Hepatocyte (in vitro differentiated cells): ENCODE measurements around the gene GULP1.

Source experiments
- CTCF ChIP-seq: fragments of 200-600 bp; sonication (generic); IDR thresholded peaks from 2 replicates; pipeline ENCODE4 v1.5.1; 2016; ENCODE audit warnings: antibody characterized with exemption, mild to moderate bottlenecking; ENCODE audit not compliant: poor library complexity
- EZH2 ChIP-seq: fragments of 200-600 bp; sonication (generic); IDR thresholded peaks from 2 replicates; pipeline ENCODE4 v1.6.1; 2016; ENCODE audit warnings: antibody characterized with exemption, mild to moderate bottlenecking, borderline replicate concordance
- EZH2phosphoT487 ChIP-seq: fragments of 200-600 bp; sonication (generic); IDR thresholded peaks from one replicate; pipeline ENCODE4 v1.6.1; 2018; ENCODE audit warnings: antibody characterized with exemption, mild to moderate bottlenecking, low read depth, moderate library complexity; ENCODE audit not compliant: unreplicated experiment, severe bottlenecking

DNA sequence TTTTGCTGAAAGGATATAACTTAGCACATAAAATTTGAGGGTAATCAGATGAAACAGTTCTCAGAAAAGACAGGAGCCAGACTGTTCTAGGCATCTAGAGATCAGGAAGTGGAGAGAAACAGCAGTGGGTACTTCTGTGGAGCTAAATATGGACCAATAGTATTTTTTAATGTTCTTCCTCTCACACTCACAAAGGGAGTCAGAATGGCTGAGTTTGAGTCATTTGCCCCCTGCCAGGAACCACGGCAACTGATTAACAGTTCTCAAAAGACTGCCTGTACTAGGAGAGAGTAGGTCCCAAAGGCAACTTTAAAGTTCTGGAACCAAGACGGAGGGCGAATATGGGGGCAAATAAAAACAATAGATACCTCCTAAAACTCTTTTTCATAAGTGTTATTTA is 107.5 kb downstream of the GULP1 start:
- no peak for TF ChIP-seq CTCF
- no peak for TF ChIP-seq EZH2
- TF ChIP-seq EZH2phosphoT487: no peak
